ENCODE measurements around the gene MANSC1. TPM values are rescaled to one million over a fixed set of nuclear protein-coding genes. Genes with fewer than 3 reads are reported as not detected.

Gene MANSC1
- total and polyA plus RNA-seq, 10 of the 15 experiments (the other 5 are each of a cell fraction or from before 2014, with no cell fraction given): 0.02 to 0.23 (median 0.11) TPM; not detected in 2

GRCh38 chr12:12356896-12357718 is 7.1 kb upstream of the MANSC1 start, which contains the start of gene BORCS5 (continued):
- TF ChIP-seq BCLAF1 (IDR thresholded peaks at IDR 0.05) (no peak), KLF5 (IDR thresholded peaks at IDR 0.05; ENCODE audit: partially characterized antibody) (peak; percentile 62), ATF3 (IDR thresholded peaks at IDR 0.05; ENCODE audit: borderline replicate concordance, extremely low read depth, low read depth, low read length) (no peak), NR2C1 (IDR thresholded peaks at IDR 0.05) (no peak; the same call in 1 of the 2 replicates), ZBED1 (IDR thresholded peaks at IDR 0.05; ENCODE audit: borderline replicate concordance) (0 out of 2 replicates have a peak, but pooled peaks have one; percentile 51), USF1 (IDR thresholded peaks at IDR 0.05; ENCODE audit: borderline replicate concordance, extremely low read length, insufficient read depth, low read depth, low read length) (no peak), NR2C2 (IDR thresholded peaks at IDR 0.05; ENCODE audit: borderline replicate concordance, control insufficient read depth, insufficient read length, low read depth) (no peak), HDGF (IDR thresholded peaks at IDR 0.05) (peak; percentile 72), SIX5 (IDR thresholded peaks at IDR 0.05; ENCODE audit: low read depth, low read length, severe bottlenecking) (no peak), SMAD5 (IDR thresholded peaks at IDR 0.05; ENCODE audit: low read depth) (peak; percentile 53), SIN3A (IDR thresholded peaks at IDR 0.05; ENCODE audit: low read depth, low read length) (peak; percentile 31; the same call in 1 of the 2 replicates), POLR2A (IDR thresholded peaks at IDR 0.05; ENCODE audit: low read depth, low read length) (peak; percentile 96), TBL1XR1 (IDR thresholded peaks at IDR 0.05; ENCODE audit: low read depth, low read length) (no peak; the same call in 1 of the 2 replicates), GABPA (IDR thresholded peaks at IDR 0.05; ENCODE audit: low read depth) (peak; percentile 63), DPF2 (IDR thresholded peaks at IDR 0.05) (peak; percentile 92), SPI1 (IDR thresholded peaks at IDR 0.05; ENCODE audit: borderline replicate concordance, insufficient read depth, low read depth, low read length) (peak; percentile 58; the same call in 1 of the 2 replicates), RCOR1 (conservative IDR thresholded peaks at IDR 0.05; ENCODE audit: low read depth, low read length) (peak; percentile 43; the same call in 1 of the 2 replicates), ZSCAN29 (IDR thresholded peaks at IDR 0.05) (no peak), CBX3 (IDR thresholded peaks at IDR 0.05; ENCODE audit: borderline replicate concordance, low read depth) (no peak), ATF2 (IDR thresholded peaks at IDR 0.05; ENCODE audit: low read length) (no peak), REST (IDR thresholded peaks at IDR 0.05; ENCODE audit: low read depth, low read length) (no peak), HCFC1 (IDR thresholded peaks at IDR 0.05; ENCODE audit: low read length) (peak; percentile 34)

Data from GM12878 (cell line).